ENCODE results near the gene KRIT1.

- TF ChIP-seq CTCF (IDR thresholded peaks at IDR 0.05) (peak; percentile 93), EZH2 (IDR thresholded peaks at IDR 0.05) (peak; percentile 38), EZH2phosphoT487 (IDR thresholded peaks at IDR 0.05) (no peak)
These were observed 66.5 kb downstream of the KRIT1 start, which contains the start of gene LRRD1 for GRCh38 chr7:92178928-92179924.
